SU-DHL-6 (cell line): ENCODE results near the gene RBFOX1.

Source experiments
- EZH2phosphoT487 ChIP-seq: fragments of 200-600 bp; sonication (generic), shearing (Covaris generic); conservative IDR thresholded peaks from 2 replicates; pipeline ENCODE4 v1.6.1; 2018; ENCODE audit warnings: mild to moderate bottlenecking, antibody characterized with exemption, low read length, moderate library complexity, mixed read lengths
- TF ChIP-seq, protein P1 (sequence below): fragments of 200-600 bp; sonication (generic); IDR thresholded peaks from one replicate; pipeline ENCODE4 v1.5.1; 2017; ENCODE audit warnings: antibody characterized with exemption, mild to moderate bottlenecking, low read length, moderate library complexity; ENCODE audit not compliant: insufficient read depth, poor library complexity, severe bottlenecking

DNA sequence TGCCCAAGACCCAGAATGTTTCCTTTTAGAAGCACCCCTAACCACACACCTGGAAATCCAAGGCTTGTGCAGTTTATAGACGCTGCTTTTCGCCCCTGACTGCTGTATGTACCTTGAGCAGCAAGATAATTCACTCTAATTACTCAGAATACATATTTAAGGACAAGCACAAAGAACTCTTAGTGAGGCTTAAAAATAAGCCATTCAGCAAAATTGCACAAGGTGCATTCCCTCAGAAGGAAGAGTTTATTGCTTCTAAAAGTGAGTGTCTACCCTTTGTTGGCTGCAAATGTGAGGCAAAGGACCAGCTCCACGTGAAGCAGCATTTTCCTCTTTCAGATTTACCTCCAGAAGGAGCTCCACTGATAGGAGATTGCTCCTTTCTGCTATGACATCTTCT, 208.4 kb downstream of the RBFOX1 start:
- TF ChIP-seq, protein P1, sequence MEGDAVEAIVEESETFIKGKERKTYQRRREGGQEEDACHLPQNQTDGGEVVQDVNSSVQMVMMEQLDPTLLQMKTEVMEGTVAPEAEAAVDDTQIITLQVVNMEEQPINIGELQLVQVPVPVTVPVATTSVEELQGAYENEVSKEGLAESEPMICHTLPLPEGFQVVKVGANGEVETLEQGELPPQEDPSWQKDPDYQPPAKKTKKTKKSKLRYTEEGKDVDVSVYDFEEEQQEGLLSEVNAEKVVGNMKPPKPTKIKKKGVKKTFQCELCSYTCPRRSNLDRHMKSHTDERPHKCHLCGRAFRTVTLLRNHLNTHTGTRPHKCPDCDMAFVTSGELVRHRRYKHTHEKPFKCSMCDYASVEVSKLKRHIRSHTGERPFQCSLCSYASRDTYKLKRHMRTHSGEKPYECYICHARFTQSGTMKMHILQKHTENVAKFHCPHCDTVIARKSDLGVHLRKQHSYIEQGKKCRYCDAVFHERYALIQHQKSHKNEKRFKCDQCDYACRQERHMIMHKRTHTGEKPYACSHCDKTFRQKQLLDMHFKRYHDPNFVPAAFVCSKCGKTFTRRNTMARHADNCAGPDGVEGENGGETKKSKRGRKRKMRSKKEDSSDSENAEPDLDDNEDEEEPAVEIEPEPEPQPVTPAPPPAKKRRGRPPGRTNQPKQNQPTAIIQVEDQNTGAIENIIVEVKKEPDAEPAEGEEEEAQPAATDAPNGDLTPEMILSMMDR, result no peak
- no peak for TF ChIP-seq EZH2phosphoT487
